ENCODE measurements around the gene ASPA.

Gene ASPA

DNA sequence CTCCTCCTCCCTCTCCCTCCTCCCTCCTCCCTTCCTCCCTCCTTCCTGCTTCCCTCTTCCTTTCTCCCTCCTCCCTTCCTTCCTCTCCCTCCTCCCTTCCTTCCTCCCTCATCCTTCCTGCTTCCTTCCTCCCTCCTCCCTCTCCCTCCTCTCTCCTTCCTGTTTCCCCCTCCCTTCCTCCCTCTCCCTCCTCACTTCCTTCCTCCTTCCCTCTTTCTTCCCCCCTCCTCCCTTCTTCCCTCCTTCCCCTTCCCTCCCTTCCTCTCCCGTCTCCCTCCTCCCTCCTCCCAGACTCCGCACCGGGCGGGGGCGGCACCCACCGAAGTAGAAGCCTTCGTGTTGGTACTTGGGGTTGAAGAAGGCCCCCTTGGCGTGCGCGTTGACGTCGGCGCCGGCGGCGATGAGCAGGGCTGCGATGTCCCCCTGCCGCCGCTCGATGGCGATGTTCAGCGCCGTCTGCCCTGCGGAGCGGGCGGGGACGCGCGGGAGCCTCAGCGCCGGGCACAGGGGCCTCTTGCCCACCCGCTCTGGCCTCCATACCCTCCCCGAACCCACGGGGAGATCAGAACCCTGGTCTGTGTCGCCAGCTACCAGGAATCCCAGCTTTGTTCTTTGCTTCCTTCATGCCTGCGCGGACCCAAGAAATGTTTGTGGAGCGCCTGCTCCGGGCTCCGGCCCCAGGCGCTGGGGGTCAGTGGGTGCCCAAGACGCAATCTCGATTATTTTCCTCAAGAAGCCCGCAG, 59.6 kb downstream of the ASPA start:
- peak; percentile 59 for DNase-seq

DNA sequence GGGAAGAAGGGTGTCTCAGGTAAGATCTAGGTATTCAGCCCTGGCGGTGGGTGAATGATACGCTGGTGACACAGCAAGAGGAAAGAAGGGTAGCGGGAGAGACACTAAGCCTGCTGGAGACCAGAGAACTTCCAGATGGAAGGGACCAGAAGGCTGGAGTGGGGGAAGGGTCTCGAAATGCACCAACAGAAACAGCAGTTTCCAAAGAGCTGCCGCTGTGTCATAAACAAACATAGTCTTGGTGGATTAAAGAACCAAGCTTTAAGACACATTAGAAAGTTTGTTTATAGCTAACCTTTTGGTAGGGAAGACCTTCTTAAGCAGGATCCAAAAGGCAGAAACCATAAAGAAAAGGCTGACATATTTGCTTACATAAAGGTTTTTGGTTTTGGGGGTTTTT, 60.9 kb downstream of the ASPA start:
- no peak for DNase-seq

DNA sequence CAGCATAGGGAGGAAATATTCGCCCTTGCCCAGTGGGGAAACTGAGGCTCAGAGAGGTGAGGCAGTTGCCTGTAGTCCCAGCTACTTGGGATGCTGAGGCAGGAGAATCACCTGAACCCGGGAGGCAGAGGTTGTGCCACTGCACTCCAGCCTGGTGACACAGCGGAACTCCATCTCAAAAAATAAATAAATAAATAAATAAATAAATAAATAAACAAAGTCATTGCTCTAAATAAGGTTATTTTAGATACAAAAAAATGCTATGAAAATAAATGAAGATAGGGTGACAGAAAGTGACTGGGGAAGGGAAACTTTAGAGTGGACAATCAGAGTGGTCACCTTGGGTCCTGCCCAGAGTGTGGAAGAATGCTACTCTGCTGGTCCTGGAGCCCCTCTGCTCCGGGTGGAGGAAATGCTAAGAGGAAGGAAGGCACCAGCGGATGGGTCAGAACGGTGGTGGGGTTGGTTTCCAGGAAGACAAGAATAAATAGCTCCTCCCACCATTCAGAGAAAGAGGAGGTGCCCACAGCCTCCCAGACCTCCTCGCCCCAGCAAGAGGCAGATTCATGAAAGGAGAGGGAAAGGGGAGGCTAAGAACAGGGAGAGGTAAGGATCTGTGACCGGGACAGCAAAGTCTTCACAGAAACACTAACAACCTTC, 64.2 kb downstream of the ASPA start:
- no peak for DNase-seq

DNA sequence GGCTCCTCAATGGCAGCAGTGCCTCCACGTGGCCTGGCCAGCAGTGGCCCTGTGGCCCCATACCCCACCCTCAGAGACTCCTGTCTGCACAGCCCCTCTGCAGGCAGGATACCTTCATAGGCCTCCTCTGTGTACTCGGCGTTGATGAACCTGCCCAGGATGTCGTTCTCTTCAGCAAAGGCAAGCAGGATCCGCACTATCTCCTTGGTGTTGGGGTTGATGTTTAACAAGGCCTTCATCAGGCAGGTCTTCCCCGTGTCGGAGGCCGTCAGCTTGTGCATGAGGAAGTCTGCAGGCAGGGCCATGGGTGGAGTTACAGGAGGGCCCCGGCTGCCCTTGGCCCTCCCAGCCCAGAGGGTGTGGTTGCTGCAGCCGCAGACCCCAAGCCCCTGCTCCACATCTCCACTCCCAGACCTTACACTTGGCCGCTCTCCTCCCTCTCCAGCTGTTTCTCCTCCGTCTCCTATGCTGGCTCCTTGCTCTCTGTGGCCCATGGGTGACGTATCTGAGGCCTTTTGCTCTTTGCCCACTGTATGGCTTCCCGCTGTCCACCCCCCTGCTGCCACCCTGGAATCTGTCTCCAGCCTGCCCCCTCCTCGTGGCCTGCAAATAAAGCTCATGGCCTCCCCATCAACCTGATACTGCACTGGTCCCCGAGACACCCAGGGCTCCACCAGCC, 66.8 kb downstream of the ASPA start:
- no peak for DNase-seq

DNA sequence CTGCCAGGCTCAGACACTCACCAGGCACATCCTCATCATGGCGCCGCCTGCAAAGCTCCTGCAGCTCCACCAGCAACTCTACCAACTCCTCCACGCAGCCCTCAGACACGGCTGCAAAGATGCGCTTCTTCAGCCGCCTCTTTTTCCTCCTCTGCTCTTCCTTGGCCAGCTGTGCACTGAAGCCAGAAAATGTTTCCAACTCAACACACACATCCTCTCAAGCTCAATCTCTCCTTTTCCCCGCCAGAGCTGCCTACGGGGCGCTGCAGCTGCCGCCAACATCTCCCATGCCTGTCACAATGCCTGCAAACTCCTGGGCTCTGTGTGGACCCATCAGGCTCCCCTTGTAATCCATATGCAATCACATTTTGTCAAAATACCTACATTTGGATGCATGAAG, 67.7 kb downstream of the ASPA start:
- DNase-seq, result no peak

DNA sequence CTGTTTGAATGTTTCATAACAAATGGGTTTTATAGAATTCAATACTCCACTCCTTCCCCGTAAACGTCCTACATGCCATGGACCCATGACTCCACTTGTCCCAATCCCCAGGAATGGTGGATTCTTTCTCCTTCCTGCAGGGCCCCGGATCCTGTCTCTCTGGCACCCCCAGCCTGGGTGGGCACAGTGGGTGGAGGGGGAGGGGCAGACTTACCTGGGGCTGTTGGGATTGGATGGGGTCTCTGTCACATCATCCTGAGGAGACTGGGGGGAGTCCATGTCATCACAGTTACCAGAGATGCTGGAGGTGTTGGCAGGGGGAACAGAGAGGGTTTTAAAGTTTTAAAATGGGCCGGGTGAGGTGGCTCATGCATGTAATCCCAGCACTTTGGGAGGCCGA, 68.6 kb downstream of the ASPA start:
- DNase-seq, result no peak

DNA sequence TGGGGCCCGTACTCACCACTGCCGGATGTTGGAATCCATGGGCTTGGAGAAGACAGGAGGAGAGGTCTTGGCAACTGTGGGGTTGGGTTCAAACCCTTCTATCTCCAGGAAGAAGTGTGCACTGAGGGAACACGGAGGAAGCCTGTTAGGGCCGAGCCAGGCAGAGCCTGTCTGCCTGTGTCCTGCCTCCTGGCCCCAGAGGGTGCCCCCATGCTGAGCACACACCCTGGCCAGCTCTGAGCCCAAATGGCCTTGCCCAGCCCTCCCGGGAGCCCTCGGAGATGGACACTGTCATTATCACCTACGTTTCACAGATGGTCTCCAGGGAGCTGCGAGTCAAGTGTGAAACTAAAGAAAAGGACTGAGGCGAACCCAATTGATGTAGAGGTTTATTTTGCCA, 69.4 kb downstream of the ASPA start:
- DNase-seq, result no peak

DNA sequence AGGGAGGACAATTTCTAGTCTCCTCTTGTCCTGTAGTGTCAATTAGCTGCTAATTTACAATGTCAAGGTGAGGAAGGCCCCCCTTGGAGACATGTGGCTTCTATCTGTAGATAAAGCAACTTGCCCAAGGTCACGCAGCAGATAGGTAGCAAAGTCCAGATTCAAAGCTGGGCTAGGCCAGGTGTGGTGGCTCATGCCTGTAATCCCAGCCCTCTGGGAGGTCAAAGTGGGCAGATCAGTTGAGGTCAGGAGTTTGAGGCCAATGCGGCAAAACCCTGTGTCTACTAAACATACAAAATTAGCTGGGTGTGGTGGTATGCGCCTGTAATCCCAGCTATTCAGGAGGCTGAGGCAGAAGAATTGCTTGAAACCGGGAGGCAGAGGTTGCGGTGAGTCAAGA, 70.7 kb downstream of the ASPA start:
- DNase-seq, result no peak

DNA sequence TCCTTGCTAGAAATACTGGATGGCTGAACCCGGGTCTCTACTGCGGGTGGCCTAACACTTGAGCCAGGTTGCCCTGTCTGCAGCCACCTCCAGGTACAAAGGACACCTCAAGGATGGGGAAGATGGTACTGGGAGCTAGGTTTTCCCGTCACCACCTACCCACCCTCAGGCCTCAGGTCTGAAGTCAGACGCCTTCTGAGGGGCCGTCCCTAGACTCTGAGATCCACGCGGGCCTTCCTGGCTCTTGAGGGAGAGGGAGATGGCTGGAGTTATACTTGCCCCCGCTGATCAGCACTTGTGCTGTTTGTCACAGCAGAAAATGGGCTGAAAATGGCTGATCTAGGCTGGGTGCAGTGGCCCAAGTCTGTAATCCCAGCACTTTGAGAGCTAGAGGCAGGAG, 71.2 kb downstream of the ASPA start:
- no peak for DNase-seq

DNA sequence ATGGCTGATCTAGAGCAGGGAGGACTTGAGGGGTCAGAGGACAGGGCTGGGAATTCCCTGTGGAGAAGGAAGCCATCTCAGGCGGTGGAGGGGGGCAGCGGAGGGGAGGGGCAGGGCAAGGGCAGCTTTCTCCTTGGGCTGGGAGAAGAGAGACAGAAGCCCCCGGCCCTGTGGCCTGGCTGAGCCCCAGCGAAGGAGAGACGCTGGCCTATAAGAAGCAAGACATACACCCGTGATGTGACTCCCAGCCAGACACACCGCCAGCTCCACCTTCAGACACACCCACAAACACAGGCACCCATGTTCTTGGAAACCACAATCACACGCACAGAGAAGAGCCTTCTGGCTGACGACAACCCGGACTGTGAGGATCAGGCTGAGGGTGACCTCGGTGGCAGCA, 71.8 kb downstream of the ASPA start:
- DNase-seq, result no peak

DNA sequence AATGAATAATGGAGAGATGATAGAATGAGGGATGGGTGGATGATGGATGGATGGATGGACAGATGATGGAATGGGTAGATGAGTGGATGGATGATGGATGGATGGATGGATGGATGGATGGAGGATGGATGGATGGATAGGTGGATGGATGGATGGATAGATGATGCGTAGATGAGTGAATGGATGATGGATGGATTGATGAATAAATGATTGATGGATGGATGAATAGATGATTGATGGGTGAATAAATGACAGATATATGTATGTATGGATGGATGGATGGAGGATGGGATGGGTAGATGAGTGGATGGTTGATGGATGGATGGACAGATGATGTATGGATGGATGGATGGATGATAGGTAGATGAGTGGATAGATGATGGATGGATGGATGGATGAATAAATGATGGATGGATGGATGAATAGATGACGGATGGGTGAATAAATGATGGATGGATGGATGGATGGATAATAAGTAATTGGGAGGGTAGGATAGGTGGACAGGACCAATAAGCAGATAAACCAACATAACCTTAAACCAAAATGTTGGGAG, 73.9 kb downstream of the ASPA start:
- DNase-seq, result no peak

DNA sequence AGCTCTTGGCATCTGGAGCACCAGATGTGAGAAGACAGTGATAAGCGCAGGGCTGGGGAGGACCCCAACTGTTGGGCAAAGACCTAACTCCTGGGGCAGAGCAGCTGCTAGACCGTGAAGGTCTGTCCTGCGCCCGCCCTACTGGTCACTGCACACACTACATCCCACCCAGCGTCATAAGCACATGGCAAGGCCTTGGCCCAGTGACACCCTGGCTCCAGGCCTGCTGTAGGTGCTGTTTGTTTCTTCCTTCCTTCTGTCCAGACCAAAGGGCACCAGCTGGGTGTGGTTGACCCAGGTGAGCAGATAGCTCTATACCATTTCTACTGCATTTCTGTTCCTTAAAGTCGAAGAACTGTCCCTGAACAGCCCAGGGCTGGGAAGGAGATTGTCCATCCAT, 75.4 kb downstream of the ASPA start:
- DNase-seq, result peak; percentile 18

DNA sequence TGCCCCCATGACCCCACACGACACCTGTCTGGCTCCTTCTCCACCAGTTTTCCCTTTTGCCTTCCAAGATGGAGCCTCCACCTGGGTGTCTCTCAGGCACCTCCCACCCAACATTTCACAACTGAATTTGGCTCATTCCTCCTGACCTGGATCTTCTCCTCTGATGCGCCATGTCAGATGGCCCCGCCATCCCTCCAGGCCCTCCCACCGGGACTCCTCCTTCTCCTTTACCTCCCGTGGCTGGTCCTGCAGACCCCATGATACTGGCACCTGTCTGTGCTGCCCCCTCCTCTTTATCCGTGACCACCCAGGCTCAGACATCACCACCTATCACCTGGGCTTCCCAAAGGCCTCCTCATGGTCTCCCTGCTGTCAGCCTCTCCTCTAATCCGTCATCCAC, 77.1 kb downstream of the ASPA start:
- no peak for DNase-seq

All from RPMI8226 (cell line).